ENCODE measurements around the gene SLC29A3.

Gene SLC29A3

GRCh38 chr10:71395621-71396020 lies 76.6 kb downstream of the SLC29A3 start:
- no peak for DNase-seq

- no peak for DNase-seq
Measured at GRCh38 chr10:71396084-71396710, 77.1 kb downstream of the SLC29A3 start.

- no peak for DNase-seq
Measured at GRCh38 chr10:71396711-71397295, 77.7 kb downstream of the SLC29A3 start, which contains the start of gene CDH23. CDH23 (plus strand) TSS chr10:71396920; CDS start chr10:71439832, 42,912 bp downstream.

- DNase-seq, result no peak
Measured at GRCh38 chr10:71397296-71398212, 78.5 kb downstream of the SLC29A3 start.

DNA sequence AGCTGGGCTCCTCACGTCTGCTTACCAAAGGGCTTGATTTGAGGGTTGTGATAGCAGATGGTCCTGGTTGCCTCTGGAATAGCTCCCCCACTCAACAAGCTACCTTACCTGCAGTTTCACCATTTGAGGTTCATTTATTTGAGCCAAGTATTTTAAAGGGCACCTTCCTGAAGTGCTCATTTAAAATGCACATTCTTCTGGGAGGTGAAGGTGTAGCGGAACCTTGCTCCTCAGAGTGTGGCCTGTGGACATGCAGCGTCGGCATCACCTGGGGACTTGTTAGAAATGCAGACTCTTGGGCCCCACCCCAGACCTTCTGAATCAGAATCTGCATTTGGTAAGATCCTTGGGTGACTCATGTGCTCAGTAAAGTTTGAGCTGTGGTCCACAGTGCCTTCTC lies 79.9 kb downstream of the SLC29A3 start:
- no peak for DNase-seq

- no peak for DNase-seq
Measured at GRCh38 chr10:71399946-71400345, 80.9 kb downstream of the SLC29A3 start.

DNA sequence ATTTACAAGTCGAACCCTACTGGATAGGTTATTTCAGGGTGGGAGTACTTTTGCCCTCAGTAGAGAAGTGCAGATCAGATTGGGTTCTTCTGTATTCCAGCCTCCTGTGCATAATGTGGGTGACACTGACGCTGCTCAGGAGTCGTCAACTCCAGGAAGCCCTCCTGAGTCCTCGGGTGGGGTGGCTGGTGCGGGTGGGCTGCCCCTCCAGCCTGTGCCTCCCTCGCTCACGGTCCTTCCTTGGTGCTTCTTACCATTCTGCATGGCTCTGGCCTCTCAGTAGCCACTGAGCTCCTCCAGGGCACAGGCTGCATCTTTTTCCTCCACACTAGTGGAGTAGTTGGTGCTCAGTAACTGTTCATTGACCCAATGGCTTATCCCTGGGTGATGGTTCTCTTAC lies 82.0 kb downstream of the SLC29A3 start:
- no peak for DNase-seq

DNA sequence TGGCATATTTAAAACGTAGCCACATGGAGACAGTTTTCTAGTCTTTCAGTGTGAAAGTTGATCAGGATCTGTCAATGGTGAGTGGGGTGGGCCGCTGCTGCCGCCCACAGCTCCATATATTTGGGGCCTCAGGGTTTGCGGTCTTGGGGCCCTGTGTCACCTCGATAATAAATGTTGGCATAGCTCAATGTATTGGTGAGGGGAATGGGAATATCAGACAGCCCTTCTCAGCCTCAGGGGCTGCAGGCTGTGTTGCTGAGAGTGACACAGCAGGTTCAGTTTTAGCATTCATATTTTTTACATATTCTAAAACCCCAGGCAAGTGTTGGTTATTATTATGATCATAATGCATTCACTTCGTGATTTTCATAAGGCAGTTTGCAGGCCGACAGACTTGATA lies 82.9 kb downstream of the SLC29A3 start:
- DNase-seq, result no peak

DNA sequence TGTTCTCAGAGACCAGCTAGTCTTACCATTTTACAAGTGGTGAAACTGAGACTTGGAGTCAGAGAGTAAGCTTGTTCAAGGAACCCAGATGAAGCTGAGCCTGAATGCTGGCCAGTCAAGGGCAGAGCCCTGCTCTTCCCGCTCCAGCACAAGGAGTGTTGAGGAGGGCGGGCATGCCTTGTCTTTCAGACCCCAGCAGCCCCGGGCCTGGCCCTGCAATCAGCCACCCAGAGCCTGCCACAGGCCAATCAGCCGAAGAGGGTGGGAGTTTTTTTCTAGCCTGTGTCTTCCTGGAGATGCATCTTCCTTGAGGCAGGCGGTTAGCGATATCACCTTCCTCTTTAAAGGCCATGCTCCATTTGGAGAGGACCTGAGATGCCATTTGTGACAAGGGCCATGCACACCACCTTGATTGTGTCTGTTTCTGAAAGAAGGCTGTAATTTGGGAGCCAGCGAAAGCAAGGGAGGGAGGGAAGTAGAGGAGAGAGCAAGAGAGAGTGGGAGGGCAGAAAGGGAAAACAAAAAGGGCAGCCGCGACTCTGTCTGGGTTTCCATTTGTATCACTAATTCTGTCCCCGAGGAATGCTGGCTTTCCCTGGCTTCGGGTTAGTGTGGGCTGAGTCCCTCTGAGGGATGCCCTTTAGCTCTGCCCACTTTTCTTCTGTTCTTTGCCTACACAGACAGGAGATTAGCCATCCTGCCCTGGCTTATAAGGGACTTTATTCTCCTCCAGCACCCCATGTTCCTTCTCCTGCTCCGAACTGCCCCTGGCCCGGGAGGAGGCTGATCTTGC lies 85.6 kb downstream of the SLC29A3 start:
- no peak for DNase-seq

DNA sequence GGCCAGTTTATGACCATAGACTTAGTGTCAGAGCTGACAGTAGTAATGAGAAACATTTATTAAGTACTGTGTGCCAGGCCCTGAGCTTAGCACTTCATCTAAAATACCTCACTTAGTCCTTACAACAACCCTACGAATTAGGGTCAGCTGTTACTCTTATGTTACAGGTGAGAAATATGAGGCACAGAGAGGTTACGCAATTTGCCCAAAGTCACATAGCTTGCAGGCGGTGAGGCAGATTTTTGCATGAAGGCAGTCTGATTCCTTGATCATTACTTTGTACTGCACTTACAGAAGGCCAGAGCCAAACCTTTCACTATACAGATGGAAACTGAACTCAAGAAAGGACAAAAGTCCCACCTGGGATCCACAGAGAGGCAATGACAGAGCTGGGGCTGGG lies 87.8 kb downstream of the SLC29A3 start:
- no peak for DNase-seq

- DNase-seq, result no peak
Measured at GRCh38 chr10:71408436-71409225, 89.6 kb downstream of the SLC29A3 start.

DNA sequence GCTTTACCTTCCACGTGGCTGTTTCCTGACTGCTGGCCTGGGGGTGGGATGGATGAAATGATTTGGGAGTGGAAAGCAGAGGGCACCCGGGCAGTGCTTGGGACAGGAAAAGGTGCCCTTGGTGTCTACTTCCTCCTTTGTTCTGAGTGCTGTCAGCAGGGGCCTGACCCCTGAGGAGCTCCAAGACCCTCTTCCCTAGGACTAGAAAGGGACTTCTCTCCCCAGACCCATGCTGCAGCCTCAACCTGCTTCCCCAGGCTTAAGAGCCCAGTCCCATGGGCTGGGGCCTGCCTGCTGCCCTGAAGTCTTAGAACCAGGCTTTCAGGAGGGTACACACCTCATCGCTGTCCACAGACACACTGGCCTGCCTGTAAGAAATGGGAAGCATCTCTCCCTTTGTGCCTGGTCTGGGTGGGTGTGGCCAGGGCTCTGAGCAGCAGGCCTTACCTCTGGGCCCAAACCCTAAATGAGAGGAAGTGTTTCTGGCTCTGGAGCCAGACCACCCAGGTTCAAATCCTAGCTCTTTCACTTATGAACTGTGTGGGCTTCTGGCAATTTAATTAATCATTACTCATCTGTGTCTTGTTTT lies 90.6 kb downstream of the SLC29A3 start:
- no peak for DNase-seq
